Measurements from ENCODE around the gene SS18L1.

DNA sequence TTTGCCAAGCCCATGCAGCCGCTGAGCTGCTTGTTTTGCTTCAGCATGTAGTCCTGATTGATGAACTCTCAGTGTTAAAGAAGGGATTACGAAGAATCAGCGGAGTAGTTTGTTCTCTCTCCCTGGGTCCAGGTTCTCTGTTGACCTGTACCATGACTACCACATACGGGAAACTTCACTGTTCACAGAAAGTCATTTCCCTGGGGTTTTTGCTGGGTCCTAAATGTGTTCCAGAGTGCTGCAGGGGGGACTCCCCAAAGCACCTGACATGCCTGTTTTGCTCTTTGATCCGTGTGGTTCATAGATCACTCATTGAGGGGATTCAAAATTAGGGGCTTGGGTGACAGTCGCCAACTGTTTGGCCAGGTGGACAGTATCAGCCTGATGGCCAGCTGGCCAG is 15.8 kb upstream of the SS18L1 start:
- TF ChIP-seq, protein P1, sequence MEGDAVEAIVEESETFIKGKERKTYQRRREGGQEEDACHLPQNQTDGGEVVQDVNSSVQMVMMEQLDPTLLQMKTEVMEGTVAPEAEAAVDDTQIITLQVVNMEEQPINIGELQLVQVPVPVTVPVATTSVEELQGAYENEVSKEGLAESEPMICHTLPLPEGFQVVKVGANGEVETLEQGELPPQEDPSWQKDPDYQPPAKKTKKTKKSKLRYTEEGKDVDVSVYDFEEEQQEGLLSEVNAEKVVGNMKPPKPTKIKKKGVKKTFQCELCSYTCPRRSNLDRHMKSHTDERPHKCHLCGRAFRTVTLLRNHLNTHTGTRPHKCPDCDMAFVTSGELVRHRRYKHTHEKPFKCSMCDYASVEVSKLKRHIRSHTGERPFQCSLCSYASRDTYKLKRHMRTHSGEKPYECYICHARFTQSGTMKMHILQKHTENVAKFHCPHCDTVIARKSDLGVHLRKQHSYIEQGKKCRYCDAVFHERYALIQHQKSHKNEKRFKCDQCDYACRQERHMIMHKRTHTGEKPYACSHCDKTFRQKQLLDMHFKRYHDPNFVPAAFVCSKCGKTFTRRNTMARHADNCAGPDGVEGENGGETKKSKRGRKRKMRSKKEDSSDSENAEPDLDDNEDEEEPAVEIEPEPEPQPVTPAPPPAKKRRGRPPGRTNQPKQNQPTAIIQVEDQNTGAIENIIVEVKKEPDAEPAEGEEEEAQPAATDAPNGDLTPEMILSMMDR (IDR thresholded peaks at IDR 0.05): no peak
- TF ChIP-seq POLR2AphosphoS5 (IDR thresholded peaks at IDR 0.05): no peak
